Measurements from ENCODE around the gene RAP1GDS1.

DNA sequence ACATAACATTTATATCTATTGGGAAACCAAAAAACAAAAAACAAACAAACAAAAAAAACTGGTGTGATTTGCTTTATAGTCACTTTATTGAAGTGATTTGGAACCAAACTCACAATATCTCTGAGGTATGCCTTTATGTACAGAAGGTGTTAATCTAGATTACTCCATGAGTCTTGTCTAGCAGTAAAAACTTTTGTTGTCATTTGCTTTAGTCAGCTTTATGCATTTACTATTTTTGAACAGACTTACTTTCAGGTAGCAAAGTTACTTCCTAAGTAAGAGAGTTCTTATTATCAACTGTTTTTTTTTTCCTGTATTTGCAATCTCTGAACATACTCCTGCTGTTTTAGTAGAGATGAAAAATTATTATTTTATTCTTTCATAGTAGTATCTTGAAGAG, 39.5 kb downstream of the RAP1GDS1 start:
- TF ChIP-seq, protein P1, sequence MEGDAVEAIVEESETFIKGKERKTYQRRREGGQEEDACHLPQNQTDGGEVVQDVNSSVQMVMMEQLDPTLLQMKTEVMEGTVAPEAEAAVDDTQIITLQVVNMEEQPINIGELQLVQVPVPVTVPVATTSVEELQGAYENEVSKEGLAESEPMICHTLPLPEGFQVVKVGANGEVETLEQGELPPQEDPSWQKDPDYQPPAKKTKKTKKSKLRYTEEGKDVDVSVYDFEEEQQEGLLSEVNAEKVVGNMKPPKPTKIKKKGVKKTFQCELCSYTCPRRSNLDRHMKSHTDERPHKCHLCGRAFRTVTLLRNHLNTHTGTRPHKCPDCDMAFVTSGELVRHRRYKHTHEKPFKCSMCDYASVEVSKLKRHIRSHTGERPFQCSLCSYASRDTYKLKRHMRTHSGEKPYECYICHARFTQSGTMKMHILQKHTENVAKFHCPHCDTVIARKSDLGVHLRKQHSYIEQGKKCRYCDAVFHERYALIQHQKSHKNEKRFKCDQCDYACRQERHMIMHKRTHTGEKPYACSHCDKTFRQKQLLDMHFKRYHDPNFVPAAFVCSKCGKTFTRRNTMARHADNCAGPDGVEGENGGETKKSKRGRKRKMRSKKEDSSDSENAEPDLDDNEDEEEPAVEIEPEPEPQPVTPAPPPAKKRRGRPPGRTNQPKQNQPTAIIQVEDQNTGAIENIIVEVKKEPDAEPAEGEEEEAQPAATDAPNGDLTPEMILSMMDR (optimal IDR thresholded peaks at IDR 0.05 in 1 of 3, IDR thresholded peaks at IDR 0.05 in 1 of 3, conservative IDR thresholded peaks at IDR 0.05 in 1 of 3; ENCODE audit: extremely low read depth in 1 of 3, insufficient read depth in 2 of 3, low read length in 3 of 3), result no peak
- TF ChIP-seq EZH2 (IDR thresholded peaks at IDR 0.05; ENCODE audit: low read length), result no peak
